ENCODE data around the gene NSD2.

The NSD2 gene

DNA sequence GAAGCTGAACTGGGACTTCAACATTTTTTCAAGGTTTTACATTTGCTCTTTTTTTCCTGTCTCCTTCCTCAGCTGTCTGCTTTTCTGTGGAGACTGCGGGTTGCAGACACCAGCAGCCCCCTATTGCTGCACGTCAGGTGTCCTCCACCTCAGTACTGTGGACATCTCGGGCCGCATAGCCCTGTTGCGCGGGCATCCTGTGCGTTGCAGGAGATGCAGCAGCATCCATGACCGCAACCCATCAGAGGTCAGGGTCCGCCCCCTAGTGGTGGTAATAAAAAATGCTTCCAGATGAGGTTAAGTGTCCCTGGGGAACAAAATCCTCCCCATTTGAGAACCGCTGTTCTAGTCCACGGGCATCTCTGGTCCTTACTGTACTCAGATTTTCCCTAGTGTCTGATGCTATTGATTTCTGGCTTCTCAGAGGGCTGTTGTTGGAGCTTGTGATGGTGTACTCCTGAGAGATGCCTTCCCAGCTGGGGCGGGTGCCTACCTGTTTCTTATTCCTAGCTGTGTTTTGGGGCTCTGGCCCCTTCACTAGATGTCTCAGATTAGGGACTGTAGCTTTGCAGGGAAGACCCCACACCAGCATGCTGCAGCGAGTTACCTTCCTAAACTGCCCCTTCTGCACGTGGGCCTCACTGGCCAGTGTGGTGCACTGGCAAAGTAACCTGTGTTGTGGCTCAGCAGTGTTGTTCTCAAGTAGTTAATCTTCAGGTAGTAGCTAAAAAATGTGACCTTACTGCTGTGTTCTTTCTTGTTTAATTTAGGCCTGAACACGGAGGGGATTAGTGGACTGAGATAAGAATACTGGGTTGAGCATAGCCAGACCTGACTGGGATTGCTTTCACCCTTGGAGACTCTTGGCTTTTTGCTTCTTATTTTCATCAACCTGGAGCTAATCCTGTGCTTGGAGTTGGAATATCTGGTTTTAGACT is 28.2 kb downstream of the NSD2 start:
- TF ChIP-seq, protein P1, sequence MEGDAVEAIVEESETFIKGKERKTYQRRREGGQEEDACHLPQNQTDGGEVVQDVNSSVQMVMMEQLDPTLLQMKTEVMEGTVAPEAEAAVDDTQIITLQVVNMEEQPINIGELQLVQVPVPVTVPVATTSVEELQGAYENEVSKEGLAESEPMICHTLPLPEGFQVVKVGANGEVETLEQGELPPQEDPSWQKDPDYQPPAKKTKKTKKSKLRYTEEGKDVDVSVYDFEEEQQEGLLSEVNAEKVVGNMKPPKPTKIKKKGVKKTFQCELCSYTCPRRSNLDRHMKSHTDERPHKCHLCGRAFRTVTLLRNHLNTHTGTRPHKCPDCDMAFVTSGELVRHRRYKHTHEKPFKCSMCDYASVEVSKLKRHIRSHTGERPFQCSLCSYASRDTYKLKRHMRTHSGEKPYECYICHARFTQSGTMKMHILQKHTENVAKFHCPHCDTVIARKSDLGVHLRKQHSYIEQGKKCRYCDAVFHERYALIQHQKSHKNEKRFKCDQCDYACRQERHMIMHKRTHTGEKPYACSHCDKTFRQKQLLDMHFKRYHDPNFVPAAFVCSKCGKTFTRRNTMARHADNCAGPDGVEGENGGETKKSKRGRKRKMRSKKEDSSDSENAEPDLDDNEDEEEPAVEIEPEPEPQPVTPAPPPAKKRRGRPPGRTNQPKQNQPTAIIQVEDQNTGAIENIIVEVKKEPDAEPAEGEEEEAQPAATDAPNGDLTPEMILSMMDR (IDR thresholded peaks at IDR 0.05): peak; percentile 83
- Histone ChIP-seq H3K36me3 (ENCODE audit: control insufficient read depth, insufficient read depth, low read length) (no peaks in the 10 kb centered on the region), H3K4me2 (ENCODE audit: low read length) (no peak overlapping the region)

DNA sequence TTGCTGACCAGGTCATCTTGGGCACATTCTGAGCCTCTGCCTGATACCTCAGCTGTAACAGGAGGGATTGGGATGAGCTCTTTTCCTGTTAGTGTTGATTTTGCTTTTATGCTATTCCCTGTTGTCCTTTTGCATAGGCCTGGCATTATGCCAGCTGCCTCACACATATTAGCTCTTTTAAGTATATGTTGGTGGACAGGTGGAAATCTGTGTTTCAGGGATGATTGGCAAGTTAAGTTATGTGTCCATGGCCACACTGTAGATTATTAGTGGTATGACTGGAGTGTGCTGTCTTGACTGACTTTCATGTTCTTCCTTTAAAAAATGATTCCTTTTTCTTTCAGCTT is 28.9 kb downstream of the NSD2 start:
- no peaks in the 10 kb centered on the region for H3K4me1 ChIP-seq
- H3K27ac ChIP-seq: no peak overlapping the region

More for the DNA sequence above, 28.2 kb downstream of the NSD2 start:
- H3K79me2 ChIP-seq: peaks cover 9% of the 10 kb centered on the region
- H3K4me3 ChIP-seq (ENCODE audit: low read depth, low read length): no peak overlapping the region
- H3K9me3 ChIP-seq (ENCODE audit: control insufficient read depth, low read length): no peaks in the 10 kb centered on the region
- H3K4me1 ChIP-seq: no peaks in the 10 kb centered on the region
- no peak overlapping the region for H2AFZ ChIP-seq
- no peak overlapping the region for H3K9ac ChIP-seq
- H3K27me3 ChIP-seq (ENCODE audit: control insufficient read depth, insufficient read depth, low read length): no peaks in the 10 kb centered on the region
- H3K27ac ChIP-seq: no peak overlapping the region

DNA sequence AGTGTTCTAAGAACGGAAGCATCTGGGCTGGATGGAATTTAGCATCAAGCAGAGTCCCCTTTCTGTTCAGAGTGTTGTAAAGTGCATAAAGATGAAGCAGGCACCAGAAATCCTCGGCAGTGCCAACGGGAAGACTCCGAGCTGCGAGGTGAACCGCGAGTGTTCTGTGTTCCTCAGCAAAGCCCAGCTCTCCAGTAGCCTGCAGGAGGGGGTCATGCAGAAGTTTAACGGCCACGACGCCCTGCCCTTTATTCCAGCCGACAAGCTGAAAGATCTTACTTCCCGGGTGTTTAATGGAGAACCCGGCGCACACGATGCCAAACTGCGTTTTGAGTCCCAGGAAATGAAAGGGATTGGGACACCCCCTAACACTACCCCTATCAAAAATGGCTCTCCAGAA is 29.4 kb downstream of the NSD2 start:
- peaks cover 9% of the 10 kb centered on the region for H3K79me2 ChIP-seq
- H3K4me3 ChIP-seq (ENCODE audit: low read depth, low read length): no peak overlapping the region
- H3K4me2 ChIP-seq (ENCODE audit: low read length): no peak overlapping the region
- no peak overlapping the region for H3K9ac ChIP-seq
- H2AFZ ChIP-seq: no peak overlapping the region
- no peaks in the 10 kb centered on the region for H3K27me3 ChIP-seq (ENCODE audit: control insufficient read depth, insufficient read depth, low read length)
- H3K27ac ChIP-seq: no peak overlapping the region
- no peaks in the 10 kb centered on the region for H3K9me3 ChIP-seq (ENCODE audit: control insufficient read depth, low read length)
- no peaks in the 10 kb centered on the region for H3K4me1 ChIP-seq
- TF ChIP-seq, protein P1 (IDR thresholded peaks at IDR 0.05): no peak
- H3K36me3 ChIP-seq (ENCODE audit: control insufficient read depth, insufficient read depth, low read length): no peaks in the 10 kb centered on the region

More for the DNA sequence above, 28.9 kb downstream of the NSD2 start:
- Histone ChIP-seq H3K4me2 (ENCODE audit: low read length) (no peak overlapping the region), H3K9ac (no peak overlapping the region), H3K27me3 (ENCODE audit: control insufficient read depth, insufficient read depth, low read length) (no peaks in the 10 kb centered on the region), H3K79me2 (peaks cover 9% of the 10 kb centered on the region), H3K36me3 (ENCODE audit: control insufficient read depth, insufficient read depth, low read length) (no peaks in the 10 kb centered on the region), H3K4me3 (ENCODE audit: low read depth, low read length) (no peak overlapping the region), H3K9me3 (ENCODE audit: control insufficient read depth, low read length) (no peaks in the 10 kb centered on the region), H2AFZ (no peak overlapping the region)
- TF ChIP-seq, protein P1 (IDR thresholded peaks at IDR 0.05): no peak

DNA sequence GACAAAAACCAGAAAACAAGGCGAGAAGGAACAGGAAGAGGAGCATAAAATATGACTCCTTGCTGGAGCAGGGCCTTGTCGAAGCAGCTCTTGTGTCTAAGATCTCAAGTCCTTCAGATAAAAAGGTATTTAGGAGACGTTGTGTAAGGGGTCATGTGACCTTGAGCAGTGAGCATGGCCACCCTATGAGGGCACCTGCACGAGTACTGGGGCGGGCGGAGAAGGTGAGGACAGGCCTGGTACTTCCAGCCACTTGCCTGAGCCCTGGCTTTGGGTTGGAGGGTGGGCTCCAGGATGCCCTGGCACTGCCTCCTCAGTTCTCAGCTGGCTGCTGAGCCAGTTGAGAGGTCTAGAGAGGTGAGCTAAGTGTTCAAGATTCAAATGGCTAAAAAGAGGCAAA is 29.9 kb downstream of the NSD2 start:
- no peak overlapping the region for H3K4me2 ChIP-seq (ENCODE audit: low read length)
- H3K27me3 ChIP-seq (ENCODE audit: control insufficient read depth, insufficient read depth, low read length): no peaks in the 10 kb centered on the region
- H3K27ac ChIP-seq: no peak overlapping the region
- H3K4me3 ChIP-seq (ENCODE audit: low read depth, low read length): no peak overlapping the region
- no peaks in the 10 kb centered on the region for H3K9me3 ChIP-seq (ENCODE audit: control insufficient read depth, low read length)
- H3K79me2 ChIP-seq: peaks cover 9% of the 10 kb centered on the region
- no peak overlapping the region for H2AFZ ChIP-seq
- H3K36me3 ChIP-seq (ENCODE audit: control insufficient read depth, insufficient read depth, low read length): no peaks in the 10 kb centered on the region
- TF ChIP-seq, protein P1 (IDR thresholded peaks at IDR 0.05): no peak
- no peak overlapping the region for H3K9ac ChIP-seq
- no peaks in the 10 kb centered on the region for H3K4me1 ChIP-seq

DNA sequence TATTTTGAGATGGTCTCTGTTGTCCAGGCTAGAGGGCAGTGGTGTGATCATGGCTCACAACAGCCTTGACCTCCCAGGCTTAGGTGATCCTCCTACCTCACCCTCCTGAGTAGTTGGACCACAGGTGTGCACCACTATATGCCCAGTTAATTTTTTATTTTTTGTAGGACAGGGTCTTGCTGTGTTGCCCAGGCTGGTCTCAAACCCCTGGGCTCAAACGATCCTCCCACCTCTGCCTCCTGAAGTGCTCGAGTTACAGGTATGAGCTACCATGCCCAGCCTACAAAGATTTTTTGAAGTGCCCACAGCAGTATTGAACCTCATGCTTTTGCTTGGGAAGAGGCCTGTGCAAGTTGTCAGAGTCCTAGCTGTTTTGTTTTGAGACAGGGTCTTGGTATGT is 31.1 kb downstream of the NSD2 start:
- Histone ChIP-seq H3K9ac (no peak overlapping the region), H3K4me1 (no peaks in the 10 kb centered on the region), H3K79me2 (peaks cover 9% of the 10 kb centered on the region), H3K4me3 (ENCODE audit: low read depth, low read length) (no peak overlapping the region), H3K36me3 (ENCODE audit: control insufficient read depth, insufficient read depth, low read length) (no peaks in the 10 kb centered on the region), H3K4me2 (ENCODE audit: low read length) (no peak overlapping the region), H3K27me3 (ENCODE audit: control insufficient read depth, insufficient read depth, low read length) (no peaks in the 10 kb centered on the region), H3K27ac (no peak overlapping the region), H3K9me3 (ENCODE audit: control insufficient read depth, low read length) (no peaks in the 10 kb centered on the region), H2AFZ (no peak overlapping the region)
- TF ChIP-seq, protein P1 (IDR thresholded peaks at IDR 0.05): no peak

All from parathyroid adenoma (tissue), 2 donors.